SIG-M5 (cell line): ENCODE data around the gene STN1.

Experiments
- DNase-seq: peaks from one replicate; lab custom pipeline; 2025; lab: John Stamatoyannopoulos, UW

STN1 gene

DNA sequence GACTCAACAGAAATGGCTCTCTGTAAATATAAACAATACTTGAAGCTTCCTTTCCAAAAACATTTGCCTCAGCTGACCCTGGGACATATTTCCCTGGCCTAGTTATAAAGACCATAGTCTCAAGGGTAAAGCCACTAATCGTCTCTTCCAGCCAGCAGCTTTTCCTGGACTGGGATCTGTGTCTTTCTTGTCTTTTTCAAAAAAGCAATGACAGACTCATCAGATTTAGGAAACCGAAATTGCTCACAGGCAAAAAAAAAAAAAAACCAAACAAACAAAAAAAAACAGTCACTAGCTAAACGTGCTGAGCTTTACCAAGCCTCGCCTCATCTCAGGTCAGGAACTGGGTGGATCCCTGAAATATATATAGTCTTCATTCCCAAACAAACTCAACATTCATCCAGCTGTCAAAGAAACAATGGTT lies 23.5 kb downstream of the STN1 start:
- no peak for DNase-seq

DNA sequence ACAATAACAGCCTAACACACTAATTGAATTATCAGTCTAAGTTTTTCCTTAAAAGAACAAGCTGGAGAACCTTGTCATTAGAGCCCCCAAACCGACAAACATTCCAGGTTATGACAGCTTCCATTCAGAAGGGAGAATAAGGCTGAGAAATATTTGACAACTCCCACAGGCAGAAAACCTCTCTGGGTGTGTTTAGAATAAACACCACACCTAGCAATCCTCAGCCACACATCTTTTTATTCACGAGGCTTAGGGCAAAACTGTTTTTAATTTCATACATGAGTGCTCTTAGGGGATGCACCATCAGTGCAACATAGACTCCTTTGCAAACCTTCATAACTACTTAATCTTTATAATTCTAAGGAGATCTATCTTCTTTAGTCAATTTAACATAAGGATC lies 24.2 kb downstream of the STN1 start:
- DNase-seq = no peak

DNA sequence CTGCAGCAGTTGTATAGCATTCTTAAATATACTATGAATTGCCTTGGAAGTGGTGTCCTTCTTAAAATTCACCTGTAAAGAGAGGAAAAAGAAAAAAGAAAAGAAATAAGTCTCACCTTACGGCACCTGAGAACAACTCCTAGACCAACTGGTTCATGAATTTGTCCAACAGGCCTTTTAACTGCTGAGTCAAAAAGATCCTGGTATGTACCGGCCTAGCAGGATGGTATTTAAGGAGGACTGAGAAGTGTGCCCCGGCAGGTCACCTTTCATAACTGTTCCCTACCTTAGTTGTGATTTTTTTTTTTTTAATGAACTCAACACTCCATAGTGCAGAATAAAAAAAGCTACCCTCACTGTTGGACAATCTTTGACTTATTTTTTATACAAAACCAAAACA lies 25.8 kb downstream of the STN1 start:
- no peak for DNase-seq

DNA sequence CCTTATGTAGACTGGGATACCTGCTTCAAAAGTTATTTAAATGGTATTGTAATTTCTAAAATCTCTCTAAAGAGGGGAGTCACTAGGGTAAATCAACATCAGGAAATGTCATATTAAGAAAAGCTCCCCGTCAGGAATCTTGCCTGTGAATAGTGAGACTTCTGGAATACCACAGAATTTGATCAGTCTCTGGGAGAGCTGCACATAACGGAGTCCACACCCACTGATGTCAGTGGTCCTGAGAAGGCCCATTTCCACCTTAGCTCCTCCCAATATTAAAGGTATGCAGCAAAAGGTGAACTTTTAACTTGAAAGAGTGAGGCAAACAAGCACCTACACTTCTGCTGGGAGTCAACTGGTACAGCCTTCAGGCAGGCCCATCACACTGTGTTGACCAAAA lies 27.3 kb downstream of the STN1 start:
- no peak for DNase-seq

DNA sequence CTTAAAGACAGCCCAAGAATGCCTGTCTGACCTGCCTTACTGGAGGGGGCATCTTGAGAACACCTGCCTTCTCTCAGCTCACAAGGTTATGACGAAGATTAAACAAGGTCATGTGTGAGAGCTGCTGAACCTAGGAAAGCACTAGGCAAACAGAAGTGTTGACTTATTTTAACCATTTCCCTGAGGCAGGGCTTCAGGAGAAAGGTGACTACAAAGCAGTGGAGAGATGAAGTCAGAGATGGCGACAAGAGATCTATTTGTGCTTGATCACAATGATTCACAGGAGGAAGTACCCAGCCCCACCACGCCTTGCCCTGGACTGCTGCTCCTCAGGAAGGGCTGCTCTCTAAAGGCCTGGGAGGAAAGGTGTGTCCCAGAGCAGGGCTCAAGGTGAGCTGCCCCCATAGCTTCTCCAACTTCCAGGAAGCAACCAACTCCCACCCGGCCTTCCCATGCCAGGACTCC lies 27.8 kb downstream of the STN1 start:
- DNase-seq = no peak

DNA sequence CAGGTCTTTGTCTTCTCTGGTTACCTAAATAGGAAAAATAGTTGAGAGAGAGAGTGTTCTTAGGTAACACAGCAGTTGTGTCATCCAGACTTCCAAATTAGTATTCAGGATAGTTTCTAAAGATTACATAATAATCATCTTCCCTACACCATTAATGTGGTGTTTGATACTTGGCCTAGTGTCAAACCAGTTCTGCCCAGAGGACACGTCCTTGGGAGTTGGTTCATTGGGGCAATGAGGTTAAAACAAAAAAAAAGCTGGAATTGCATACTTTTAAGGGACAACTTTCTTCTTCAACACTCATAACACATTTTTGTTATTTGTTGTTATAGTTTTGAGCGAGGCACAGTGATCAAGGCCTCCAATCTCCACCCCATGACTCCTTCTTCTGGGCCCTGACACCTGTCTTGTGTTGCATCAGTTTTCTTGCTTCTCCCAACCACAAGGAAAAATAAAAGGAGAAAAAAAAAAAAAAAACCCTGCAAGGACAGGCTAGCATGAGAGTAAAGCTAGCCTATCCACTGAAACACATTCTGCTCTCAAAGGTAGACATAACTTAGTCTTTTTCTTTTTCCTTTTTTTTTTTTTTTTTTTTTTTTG lies 28.8 kb downstream of the STN1 start:
- no peak for DNase-seq

DNA sequence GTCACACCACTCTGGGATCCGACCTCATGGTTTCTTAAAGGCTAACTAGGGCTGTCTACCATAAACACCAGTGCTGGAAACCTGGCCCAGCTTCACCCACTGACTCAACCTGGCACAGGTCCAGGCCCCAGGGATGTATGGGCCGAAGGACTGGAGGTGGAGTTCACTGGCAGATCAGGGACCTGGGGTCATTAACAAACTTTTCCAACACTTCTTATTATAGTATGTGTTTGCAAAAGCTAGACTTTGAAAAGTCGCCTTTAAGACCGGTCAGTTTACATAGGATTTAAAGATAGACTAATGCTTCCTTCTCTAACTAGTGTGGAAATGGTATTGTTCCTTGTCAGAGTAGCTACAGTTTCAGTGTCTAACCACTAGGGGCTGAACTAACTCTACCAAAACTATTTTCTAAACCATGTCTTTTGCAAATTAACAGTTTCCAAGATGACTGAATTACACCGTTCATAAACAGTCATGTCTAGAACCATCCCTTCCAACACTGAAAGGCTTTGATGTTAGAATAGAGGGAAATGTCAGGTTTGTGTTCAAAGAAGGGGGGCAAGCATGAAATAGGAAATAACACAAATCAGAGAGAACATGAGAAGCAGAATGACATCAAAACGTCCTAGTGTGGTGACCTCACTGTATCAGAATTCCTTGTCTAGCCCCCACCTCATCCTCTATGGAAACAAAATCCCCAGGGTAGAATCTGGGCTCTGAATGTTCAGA lies 29.7 kb downstream of the STN1 start:
- no peak for DNase-seq

DNA sequence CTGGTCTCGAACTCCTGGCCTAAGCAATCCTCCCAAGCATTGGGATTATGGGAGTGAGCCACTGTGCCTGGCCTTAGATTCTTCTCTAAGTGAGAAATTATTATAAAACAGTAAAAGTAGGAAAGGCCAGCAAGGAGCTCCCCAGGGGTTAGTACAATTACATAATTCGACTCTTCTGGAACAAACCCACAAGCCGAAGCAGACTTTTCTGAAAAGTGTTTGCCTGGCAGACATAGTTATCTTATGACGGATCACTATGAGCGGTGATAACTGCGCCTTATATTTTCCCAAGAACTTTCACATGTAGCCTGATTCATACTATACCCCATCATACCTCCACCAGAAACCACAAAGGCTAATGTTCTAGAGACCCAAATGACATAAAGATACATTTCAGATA lies 32.4 kb downstream of the STN1 start:
- no peak for DNase-seq

DNA sequence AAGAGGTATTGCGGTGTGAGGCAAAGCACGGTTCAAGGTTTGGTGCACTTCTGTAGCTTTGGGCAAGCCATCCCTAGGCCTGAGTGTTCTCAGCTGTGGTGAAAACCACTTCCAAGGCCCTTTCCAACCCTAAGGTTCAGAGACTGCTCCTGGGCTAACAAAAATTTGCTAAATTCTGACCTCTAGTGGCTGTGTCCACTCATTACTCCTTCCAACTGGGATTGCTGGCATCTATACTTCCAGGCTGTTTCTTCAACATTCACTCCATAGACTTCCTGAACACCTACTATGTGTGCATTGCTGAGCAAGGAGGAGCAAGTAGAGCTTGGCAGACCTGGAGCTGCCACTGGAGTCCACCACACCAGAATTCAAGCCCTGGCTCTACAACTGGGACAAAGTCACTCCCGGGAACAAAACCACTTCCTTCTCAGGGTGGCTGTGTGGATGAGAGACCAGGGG lies 33.3 kb downstream of the STN1 start:
- DNase-seq = no peak

DNA sequence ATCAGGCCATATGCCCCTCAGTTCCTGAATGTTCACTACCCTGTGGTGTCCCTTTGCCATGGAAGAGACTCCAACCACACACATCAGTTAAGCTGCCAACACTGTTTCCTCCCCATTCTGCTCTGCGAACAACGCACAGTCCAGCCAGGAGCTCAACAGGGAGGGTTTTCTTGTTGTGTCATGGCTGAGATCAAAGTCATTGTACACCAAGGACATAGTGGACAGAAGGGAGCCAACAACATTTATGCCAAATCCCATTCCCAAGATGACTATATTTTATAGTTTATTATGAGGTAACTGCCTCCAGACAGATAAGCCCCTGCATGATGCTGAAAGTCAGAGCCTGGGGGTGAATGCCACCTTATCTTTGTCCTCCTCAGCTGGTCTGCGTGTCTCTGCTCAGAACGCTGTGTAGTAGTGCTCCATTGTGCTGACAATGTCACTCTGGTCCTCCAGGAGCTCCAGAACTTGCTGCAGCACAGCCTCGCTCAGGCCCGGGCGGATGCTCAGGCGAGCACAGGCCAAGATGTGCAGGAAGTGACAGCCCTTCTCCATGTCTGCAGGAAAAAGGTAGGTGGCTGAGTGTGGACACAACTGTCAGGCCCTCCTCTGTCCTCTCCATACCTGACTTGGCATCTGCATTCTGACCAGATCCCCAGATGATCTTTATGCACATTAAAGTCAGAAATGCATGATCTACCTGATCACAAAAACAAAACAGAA lies 35.5 kb downstream of the STN1 start:
- DNase-seq = no peak

DNA sequence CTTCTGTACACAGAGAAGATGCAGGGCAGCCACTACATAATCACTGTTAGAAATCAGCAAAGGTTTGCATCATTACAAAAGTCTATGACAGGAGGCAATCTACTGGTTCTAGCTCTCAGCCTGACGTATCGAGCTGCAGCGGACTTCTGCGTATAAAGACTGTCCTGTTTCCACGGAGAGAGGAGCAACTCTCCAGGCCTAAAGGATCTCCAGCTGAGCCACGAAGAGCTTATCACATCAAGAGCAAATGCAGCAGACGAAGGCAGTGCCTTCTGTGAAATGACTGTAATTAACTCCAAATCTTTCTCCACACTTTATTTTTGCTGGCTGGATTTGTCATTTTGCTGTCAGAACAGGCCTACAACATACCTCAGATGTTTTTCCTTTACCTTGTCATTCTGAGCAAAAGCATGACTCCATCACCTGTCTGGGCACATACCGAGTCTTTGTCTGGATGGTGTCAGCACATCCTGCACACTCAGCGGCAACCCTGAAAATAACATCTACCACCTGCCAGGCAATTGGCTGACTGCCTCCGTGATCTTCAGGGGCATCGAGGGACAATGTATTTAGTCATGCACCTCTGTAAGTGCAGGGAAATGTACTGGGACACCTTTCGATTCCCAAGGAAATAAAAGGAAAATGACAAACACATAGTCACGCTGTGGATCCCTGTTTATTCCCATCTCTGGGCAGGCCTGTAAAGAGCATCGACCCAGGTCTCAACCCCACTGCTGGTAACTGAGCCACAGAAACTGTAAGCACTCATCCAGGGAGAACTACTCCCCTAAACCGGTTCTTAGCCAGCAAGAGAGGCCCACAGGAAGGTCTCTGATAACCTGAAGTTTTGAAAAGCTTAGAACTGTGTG lies 36.3 kb downstream of the STN1 start:
- DNase-seq = no peak

DNA sequence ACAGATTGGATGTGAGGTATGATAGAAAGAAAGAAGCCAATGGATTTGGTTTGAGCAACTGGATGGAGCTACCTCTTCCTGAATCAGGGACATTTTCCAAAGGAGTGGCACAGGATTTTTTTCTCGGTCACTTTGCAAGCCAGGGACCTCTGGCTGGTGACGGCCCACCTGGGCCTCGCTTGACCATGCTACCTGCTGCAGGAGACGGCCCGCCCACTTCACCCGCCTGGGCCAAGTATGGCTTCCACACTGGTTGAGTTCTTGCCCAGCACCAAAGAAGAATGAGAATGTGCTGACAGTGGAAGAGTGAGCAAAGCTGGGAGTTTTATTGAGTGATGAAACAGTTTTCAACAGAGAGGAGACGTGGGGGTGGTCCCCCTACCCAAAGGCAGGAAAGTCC lies 38.2 kb downstream of the STN1 start:
- DNase-seq = no peak

DNA sequence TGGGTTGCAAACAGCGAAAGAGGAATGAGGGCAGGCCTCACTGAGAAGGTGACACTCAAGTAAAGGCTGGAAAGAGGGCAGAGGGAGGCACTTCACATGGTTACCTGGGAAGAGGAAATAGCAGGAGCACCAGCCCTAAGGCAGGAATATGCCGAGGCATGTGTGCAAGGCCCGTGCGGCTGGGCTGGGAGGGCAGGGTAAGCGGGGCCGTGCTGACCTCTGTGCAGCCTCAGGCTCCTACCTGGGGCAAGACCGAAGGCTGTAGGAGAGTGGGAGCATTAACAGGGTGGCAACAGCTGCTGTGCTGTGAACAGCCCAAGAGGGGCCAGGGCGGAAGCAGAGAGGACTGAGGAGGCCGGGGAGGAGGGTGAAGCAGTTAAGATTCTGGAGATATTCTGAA lies 38.6 kb downstream of the STN1 start:
- no peak for DNase-seq

DNA sequence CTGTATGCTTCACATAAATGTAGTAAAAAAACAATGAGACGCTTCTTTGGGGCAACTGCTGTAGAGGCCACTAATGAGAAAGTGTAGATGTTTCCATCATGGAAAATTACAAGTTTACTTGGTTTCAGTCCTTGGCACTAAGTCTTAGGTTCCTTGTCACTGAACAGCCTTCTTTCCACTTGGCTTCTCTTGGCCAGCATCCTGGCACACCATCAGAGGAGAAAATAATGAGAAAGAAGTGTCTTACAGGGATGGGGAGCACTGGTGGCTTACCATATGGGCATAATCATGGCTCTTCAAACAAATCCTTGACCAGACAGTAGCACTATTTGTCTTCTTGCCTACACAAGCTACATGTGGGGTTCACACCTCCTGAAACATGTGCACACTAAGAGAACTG lies 40.1 kb downstream of the STN1 start:
- DNase-seq = no peak

DNA sequence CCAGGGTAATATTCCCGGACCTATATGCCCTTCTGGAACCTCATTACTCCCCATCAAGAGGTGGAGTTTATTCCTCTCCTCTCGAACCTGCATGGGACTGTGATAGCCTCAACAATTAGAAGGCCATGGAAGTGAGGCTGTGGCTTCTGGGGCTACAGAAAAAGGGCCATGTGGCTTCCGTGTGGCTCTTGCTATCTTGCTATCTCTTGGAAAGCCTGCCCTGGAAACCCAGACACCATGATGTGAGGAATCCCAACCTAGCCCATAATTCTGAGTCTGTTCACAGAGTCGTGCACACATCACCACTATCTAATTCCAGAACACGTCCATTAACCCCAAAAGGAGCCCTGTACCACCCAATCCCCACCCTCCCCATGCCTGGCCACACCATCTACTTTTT lies 41.8 kb downstream of the STN1 start:
- DNase-seq = no peak

DNA sequence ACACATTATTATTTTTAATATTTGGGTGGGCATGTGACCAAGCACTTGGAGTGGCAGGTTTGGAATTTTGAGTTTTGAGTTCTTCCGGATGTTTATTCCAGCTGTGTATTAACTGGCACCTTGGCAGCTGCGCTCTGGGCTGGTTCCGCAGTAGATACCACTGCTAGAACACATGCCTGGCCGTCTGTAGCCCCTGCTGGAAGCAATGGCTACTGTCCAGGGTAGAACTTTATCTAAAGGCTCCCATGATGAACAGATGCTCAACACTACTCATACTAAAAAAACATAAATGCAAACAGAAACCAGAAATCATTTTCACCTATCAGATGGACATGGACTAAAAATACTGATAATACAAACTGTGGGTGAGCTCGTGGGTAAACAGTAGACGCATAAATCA lies 43.3 kb downstream of the STN1 start:
- no peak for DNase-seq

DNA sequence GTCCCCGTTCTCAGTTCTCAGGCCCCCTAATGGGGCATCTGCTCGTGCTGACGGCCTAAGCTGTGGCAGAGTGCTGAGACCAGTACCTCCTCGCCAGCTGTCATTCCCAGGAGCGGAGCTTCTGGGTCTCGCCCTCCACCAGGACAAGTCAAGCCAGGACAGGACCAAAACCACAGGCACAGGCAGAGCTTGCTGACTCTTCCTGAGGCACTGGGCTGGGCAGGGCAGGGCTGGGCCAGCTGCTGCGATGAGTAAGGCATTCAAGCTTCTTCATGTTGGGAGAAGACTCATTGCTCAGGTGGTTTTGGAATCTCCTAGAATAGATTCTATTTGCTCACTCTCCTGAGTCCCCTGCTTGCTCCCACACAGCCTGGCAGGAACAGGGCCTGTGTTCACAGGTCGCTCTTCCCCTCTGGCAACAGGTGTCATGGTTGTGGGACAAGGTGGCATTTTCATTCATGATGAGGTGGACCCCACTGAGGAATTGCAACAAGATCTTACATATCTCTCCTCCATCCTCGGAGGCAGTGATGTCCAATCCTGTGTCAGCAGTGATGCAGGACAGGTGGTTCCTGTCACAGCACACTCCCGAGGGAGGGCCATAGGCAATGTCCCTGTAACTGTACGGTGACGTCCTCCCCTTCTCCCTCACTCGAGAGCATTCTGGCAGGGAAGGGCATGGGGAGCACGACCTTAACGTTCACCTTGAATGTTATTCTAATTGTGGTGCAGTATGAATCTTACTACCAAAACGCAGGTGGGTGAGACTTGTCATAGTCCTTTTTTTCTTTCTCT lies 45.6 kb downstream of the STN1 start:
- DNase-seq = no peak

DNA sequence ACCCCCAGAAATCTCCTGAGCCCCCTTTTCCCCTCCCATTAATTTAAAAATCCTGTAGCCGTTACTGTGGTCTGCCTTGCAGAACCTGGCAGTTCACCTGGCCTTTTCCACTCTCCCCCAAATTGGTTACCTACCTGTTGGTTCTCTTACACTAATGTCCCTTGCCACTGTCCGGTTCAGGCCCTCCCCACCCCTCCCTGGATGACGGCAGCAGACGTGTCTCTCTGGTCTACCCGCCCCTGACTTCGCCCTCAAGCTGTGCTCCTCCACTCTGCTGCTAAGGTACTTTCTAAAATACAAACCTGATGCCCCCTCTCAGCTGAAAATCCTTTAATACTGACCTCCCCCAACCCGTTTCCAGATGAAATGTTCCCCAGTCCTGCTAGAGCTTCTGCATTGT lies 47.0 kb downstream of the STN1 start:
- DNase-seq = no peak

DNA sequence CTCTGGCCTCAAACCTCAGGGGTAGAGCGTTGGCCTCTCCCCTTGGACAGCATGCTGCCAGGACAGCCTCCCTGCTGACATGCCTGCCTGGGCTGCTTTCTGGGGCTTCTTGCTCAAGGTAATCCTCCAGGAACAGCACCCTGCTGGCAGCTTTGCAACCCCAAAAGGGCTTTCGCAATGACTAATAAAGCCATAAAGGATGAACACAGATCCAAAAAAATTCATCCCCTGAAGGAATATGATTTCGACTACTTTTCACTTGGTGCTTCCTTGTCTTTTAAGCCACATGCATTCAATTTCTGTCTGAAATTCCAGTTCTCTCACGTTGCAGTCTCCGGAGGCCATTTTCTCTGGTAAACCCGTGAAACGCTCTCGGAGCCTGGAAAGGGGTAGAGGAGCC lies 47.5 kb downstream of the STN1 start:
- DNase-seq = no peak

DNA sequence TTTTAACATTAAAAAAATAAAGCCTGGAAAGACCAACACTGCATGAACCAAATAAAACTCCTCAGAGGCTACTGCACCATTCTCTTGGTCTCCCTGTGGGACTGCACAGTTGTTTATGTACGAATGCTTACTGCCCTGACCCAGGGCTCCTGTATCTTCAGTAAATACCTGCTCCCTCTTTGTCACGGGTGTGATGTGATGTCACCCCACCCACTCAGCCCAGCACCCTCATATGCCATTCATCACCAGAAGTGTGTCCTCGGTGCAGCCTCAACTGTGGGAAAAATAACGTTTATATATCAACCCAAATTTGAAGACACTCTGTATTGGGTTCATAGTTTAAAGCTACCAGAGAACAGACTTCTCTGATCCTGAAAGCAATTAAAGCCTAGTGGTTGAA lies 48.6 kb downstream of the STN1 start:
- no peak for DNase-seq

DNA sequence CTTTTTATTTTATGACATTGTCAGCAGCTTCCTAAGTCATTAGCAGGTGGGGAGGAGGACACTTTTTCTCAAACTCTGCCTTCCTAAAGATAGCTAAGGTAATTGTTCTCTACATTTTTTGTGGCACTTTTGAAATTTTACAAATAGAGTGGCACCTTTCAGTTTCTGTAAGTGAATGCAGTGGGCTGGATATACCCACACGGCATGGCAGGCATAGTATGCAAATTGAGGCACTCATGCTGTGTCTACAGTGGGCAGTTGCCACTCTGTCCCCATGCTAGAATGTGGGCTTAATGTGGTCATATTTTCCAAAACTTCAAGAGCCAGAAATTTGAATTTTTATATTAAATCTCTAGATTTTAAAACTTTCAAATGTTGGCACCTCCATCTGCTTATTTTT lies 49.8 kb downstream of the STN1 start:
- no peak for DNase-seq

DNA sequence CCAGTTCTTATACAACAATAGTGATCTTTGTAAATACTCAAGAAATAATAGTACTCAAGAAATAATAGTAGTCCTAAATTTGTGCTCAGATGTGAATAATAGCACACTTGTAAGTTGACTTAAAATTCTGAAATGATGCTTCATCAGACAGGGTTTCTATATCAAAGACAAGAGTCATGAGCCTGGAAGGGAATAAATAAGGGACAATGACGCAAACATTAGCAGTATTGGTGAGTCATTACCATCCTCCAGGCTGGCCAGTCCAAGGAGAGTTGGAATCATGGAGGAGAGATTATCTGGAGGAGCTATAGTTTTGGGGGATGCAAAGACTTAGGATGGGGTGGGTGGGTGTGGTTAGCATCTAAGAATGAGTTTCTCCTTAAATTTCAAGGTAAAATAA lies 56.5 kb downstream of the STN1 start:
- DNase-seq = no peak
